Kidney epithelial cell (primary cell): ENCODE measurements around the gene ADARB1. TPM values are rescaled to one million over a fixed set of nuclear protein-coding genes. Genes with fewer than 3 reads are reported as not detected.

ENCODE experiments used
- DNase-seq: peaks from one replicate; pipeline ENCODE4 v3.0.0-alpha.2; 2010; ENCODE audit warnings: low read depth
- H3K27me3 ChIP-seq: 2 replicates; pipeline ENCODE4 v1.6.0; 2011; ENCODE audit warnings: low read length; ENCODE audit not compliant: control insufficient read depth, insufficient read depth
- H3K36me3 ChIP-seq: 2 replicates; pipeline ENCODE4 v1.5.1; 2011; ENCODE audit warnings: low read length; ENCODE audit not compliant: control insufficient read depth, insufficient read depth
- H3K4me3 ChIP-seq: 2 replicates; pipeline ENCODE4 v1.5.1; 2011; ENCODE audit warnings: low read depth, mild to moderate bottlenecking, control low read depth, low read length
- total RNA-seq: library from RNA; depleted of rRNA; stranded (reverse); fragments of >200 nt; gene quantifications from 2 replicates; pipeline ENCODE4 v1.2.3, GENCODE V29; 2015
- TF ChIP-seq, protein P1 (sequence below): IDR thresholded peaks from 2 replicates; pipeline ENCODE4 v1.5.1; 2011; ENCODE audit warnings: mild to moderate bottlenecking, moderate library complexity, low read length, control low read depth, inconsistent platforms; ENCODE audit not compliant: insufficient read depth, poor library complexity, severe bottlenecking

ADARB1 gene
- total RNA-seq, 1 donor from 2014 or later, result 6.9 TPM

DNA sequence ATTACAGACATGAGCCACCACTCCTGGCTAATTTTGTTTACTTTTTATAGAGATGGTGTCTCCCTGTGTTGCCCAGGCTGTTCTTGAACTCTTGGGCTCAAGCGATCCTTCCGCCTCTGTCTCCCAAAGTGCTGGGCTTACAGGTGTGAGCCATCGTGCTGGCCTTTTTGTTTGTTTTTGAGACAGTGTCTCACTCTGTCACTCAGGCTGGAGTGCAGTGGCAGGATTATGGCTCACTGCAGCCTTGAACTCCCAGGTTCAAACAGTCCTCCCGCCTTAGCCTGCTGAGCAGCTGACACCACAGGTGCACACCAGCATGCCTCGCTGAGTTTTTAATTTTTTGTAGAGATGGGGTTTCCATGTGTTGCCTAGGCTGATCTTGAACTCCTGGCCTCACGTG is 49.1 kb downstream of the ADARB1 start:
- TF ChIP-seq, protein P1, sequence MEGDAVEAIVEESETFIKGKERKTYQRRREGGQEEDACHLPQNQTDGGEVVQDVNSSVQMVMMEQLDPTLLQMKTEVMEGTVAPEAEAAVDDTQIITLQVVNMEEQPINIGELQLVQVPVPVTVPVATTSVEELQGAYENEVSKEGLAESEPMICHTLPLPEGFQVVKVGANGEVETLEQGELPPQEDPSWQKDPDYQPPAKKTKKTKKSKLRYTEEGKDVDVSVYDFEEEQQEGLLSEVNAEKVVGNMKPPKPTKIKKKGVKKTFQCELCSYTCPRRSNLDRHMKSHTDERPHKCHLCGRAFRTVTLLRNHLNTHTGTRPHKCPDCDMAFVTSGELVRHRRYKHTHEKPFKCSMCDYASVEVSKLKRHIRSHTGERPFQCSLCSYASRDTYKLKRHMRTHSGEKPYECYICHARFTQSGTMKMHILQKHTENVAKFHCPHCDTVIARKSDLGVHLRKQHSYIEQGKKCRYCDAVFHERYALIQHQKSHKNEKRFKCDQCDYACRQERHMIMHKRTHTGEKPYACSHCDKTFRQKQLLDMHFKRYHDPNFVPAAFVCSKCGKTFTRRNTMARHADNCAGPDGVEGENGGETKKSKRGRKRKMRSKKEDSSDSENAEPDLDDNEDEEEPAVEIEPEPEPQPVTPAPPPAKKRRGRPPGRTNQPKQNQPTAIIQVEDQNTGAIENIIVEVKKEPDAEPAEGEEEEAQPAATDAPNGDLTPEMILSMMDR, result no peak
- H3K27me3 ChIP-seq, result peaks cover 5% of the 10 kb centered on the region
- no peaks in the 10 kb centered on the region for H3K36me3 ChIP-seq
- DNase-seq, result no peak
- no peak overlapping the region for H3K4me3 ChIP-seq

DNA sequence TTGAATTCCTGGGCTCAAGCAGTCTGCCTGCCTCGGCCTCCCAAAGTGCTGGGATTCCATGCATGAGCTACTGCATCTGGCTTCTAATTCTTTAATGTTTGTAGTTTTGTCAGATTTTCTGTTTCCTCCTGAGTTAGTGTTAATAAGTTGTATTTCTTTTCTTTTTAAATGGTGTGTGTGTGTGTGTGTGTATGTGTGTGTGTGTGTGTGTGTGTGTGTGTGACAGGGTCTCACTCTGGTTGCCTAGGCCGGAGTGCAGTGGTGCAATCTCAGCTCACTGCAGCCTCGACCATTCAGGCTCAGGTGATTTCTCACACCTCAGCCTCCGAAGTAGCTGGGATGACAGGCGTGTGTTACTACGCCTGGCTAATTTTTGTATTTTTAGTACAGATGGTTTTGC is 50.2 kb downstream of the ADARB1 start:
- Histone ChIP-seq H3K4me3 (no peak overlapping the region), H3K27me3 (peaks cover 5% of the 10 kb centered on the region), H3K36me3 (no peaks in the 10 kb centered on the region)
- TF ChIP-seq, protein P1, result no peak
- no peak for DNase-seq

DNA sequence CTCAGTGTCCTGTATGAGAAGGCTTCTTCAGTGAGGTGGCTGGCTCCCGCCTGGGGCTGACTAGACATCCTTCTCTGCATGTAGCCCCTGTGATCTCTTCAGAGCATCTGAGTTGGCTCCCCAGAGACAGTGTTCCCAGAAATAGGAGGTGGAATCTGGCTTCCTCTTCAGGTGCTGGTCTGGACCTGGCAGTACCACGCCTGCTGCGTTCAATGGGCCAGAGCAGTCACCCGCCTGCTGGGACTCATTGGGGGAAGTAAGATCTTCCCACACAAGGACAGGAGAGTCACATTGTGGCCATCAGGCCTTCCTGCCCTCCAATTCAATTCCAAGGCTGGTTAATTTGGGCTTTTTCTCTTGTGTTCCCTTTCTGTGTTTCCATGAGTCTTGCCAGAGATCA is 51.0 kb downstream of the ADARB1 start:
- Histone ChIP-seq H3K27me3 (peaks cover 5% of the 10 kb centered on the region), H3K4me3 (no peak overlapping the region), H3K36me3 (no peaks in the 10 kb centered on the region)
- no peak for DNase-seq
- TF ChIP-seq, protein P1, result no peak

DNA sequence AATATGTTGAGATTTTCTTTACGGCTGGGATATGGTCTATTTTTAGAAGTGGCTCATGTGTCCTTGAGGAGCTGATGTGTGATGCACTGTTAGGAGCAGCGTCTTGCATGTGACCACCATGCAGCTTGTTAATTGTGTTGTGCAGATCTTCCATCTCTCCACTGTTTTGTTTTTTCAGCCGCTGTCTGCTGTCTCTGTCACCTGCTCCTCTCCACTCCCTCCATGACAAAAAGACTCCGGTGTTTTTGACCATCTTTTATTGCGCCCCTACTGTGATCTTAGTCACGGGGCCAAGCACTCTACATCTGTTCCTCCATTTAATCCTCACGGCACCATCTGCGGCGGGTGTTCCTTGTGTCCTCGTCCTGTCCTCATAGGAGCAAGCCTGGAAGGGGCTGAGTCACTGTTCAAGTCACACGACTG is 51.8 kb downstream of the ADARB1 start:
- no peak overlapping the region for H3K4me3 ChIP-seq
- H3K27me3 ChIP-seq, result peaks cover 5% of the 10 kb centered on the region
- DNase-seq, result no peak
- H3K36me3 ChIP-seq, result no peaks in the 10 kb centered on the region
- TF ChIP-seq, protein P1, result no peak

DNA sequence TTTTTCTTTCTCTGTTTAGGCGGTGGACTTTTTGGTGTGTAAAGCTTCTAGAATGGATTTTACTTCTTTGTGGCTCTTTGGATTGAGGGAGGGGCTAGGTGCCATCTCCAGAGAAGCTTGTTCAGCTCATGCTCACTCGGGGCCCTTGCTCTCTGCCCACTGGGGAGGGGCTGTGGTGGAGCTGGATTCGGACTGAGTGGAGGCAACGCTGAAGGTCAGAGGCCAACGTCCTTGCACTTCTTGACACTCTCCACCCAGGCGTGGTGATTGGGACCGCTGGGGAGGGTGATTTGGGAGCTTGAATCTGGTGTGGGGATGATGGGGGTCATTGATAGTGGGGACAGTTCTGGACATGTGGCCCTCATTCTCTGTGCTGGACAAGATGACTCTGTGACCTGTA is 52.6 kb downstream of the ADARB1 start:
- Histone ChIP-seq H3K4me3 (no peak overlapping the region), H3K36me3 (no peaks in the 10 kb centered on the region), H3K27me3 (peaks cover 5% of the 10 kb centered on the region)
- TF ChIP-seq, protein P1, result no peak
- no peak for DNase-seq

DNA sequence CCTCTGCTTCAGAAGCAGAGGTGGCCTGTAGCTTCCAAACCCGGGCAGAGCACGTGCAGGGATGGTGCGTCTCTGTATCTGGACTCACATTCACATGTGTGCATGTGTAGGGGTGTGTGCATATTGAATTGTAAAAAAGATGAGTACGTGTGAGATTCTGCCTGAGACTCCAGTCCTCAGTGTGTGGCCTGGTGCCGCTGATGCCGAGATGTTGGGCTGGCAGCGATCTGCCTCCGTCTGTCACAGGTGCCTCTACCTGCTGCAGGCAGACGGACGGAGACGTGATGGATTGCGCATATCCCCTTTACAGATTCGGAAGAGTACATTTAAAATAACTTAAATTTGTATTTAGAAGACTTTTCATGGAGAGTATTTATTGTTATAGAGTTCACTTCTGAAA is 53.6 kb downstream of the ADARB1 start:
- Histone ChIP-seq H3K4me3 (no peak overlapping the region), H3K36me3 (no peaks in the 10 kb centered on the region)
- TF ChIP-seq, protein P1, result no peak

More for the DNA sequence above, 53.6 kb downstream of the ADARB1 start:
- peaks cover 5% of the 10 kb centered on the region for H3K27me3 ChIP-seq
- no peak for DNase-seq
